ENCODE results near the gene SRSF8.

SRSF8 gene

GRCh38 chr11:95068549-95068948 lies 1.8 kb downstream of the SRSF8 start:
- DNase-seq (ENCODE audit: low read depth in 2 of 2) = peak; percentile 23

DNA sequence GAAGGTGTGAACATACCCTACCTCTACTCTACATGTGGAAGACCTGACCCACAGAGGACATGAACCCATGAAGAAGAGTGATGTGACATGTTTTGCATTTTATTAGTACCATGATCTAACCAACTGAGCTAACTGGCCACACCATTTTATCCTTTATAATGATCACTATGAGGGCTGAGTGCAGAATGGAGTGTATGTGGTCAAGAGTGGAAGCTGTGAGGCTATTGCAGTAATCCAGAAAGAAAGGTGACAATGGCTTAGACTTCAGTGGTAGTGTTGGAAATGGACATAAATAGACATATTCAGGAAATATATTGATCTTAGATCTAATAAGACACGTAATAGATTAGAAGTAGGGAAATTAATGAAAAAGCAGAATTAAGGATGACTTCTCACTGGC lies 3.8 kb downstream of the SRSF8 start:
- no peak for DNase-seq (ENCODE audit: low read depth in 2 of 2)

DNA sequence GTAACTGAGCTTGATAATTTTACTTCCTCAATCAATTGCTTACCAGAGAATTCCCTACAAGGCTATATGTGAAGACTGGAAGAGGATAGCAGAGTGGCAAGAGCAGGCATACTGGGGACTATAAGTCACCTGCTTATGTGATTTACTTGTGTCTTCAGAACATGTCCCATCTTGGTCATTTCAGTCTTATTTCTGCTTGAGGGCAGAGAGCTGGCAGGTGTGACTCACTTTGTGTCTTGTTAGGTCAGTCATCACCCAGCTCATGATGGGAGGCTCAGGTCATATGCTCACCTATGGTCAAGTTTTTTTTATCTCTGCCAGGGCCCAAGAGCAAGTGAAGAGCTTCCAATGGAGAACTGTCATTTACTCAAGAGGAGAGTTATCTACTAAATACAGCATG lies 6.2 kb downstream of the SRSF8 start:
- DNase-seq (ENCODE audit: low read depth in 2 of 2) = no peak

- no peak for DNase-seq (ENCODE audit: low read depth in 2 of 2)
Observed at GRCh38 chr11:95074792-95075563, 8.3 kb downstream of the SRSF8 start.

DNA sequence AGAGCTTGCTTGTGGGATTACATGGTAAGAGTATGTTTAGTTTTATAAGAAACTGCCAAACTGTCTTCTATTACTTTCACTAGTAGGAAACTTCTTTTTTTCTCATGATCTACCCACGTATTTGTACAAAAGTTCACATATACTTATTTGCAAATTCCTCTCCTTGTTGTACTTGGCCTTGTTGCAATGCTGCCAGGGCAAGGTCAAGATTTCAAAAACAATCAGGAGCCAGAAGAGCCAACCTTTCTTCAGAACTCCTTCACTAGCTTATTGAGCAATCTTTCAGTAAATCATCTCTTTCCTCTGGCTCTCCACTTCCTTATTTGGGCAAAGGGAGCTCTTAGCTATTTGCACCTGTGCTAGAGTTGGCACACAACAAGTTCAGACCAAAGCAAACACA lies 9.7 kb downstream of the SRSF8 start:
- DNase-seq (ENCODE audit: low read depth in 2 of 2) = no peak

DNA sequence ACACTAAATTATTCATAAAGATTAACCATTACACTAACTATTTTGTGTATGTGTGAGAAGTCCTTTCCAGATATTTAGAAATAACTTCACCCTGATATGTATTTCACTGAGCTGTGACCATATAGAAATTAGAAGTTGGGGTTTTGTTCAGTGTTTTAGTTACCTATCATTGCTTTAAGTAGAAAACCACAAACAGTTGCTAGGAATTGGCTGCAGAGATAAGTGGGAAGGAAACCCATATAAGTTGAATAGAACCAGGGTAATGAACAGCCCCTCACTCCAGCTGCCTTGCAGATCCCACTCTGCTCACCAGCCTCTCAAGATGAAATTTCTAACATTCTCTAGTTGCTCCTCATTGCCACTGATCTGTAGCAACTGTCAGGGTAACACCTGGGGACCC lies 10.3 kb downstream of the SRSF8 start:
- no peak for DNase-seq (ENCODE audit: low read depth in 2 of 2)

- no peak for DNase-seq (ENCODE audit: low read depth in 2 of 2)
Observed at GRCh38 chr11:95078526-95078925, 11.8 kb downstream of the SRSF8 start.

DNA sequence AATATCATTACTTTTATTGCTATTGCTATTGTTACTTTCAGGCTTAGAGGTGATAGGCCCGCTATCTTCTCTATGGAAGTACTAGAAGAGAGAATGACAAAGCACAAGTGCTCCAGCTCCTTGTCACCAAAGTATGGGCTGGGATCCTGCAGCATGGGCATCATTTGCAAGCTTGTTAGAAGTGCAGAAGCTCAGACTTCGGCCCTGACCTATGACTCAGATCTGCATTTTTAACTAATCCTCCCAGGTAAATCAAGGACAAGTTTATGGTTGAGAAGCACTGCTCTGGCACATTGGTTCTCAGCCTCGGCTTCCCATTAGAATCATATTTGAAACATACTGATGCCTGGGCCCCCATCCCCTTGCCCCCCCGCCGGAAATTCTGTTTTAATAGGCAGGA lies 14.3 kb downstream of the SRSF8 start:
- no peak for DNase-seq (ENCODE audit: low read depth in 2 of 2)

- DNase-seq (ENCODE audit: low read depth in 2 of 2) = no peak
Observed at GRCh38 chr11:95081412-95081811, 14.7 kb downstream of the SRSF8 start.

- DNase-seq (ENCODE audit: low read depth in 2 of 2) = no peak
Observed at GRCh38 chr11:95082576-95083001, 15.9 kb downstream of the SRSF8 start.

DNA sequence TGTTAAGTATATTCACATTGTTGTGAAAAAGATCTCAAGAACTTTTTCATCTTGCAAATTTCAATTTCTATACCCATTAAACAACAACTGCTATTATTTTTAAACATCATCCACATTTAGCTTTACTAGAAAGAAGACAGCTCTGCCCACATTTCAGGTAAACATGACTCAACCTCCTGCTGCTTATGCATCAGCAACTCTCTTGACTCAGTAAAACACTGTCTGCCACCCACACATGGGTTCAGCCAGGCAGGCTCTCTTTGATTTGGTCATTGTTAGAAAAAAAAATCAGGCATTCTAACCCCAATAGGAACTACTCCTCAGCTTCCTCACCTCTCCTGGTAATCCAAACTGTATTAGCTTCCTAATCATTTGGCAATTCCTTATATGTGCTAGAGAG lies 17.8 kb downstream of the SRSF8 start:
- no peak for DNase-seq (ENCODE audit: low read depth in 2 of 2)

DNA sequence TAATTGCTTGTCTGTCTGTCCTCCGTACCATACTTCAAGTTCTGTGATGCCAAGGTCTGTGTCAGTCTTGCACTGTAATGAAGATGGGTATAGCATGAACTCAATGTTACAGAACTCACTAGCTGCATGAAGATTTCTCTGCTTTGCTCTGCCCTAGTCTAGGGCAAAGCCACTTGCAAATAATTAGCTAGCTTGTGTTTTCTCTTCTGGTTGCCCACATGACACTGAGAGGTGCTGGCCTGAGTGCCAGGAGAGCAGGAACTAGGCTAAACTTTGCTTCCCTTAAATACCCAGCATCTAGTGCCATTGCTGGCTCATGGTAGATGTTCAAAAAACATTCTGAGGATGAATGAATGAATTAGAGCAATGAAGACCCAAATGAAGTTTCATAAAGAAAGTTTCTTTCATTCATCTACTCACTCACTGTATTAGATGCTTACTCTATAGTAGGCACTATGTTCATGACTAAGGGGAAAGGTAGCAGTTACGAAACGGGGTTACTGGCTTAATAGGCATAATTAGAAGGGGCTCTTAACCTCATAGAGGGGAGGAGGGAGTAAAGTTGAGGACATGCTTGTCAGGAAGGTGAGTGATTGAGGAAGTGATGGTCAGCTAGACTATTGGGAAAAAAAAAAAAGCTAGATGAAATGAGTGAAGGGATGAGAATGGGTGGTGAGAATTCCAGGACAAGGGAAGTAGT lies 18.5 kb downstream of the SRSF8 start:
- DNase-seq (ENCODE audit: low read depth in 2 of 2) = no peak

DNA sequence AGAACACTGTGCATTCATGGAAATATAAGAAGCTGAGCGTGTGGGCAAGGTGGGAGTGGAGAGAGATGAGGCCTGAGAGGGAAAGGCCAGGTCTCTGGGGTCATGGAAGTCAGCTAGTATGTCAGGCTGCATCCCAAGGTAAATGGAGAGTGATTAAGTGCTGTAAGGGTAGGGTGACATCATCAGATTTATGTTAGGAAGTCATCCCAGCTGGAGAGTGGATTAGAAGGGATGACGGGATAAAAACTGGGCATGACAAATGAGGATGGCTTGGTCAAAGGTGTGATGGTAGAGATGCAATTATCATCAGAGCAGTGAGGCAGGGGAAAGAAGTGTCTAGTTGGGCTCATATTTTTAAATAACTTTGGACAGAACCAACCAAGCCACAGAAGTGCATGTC lies 19.4 kb downstream of the SRSF8 start:
- DNase-seq (ENCODE audit: low read depth in 2 of 2) = no peak

GRCh38 chr11:95086836-95087570 lies 20.3 kb downstream of the SRSF8 start:
- no peak for DNase-seq (ENCODE audit: low read depth in 2 of 2)

- DNase-seq (ENCODE audit: low read depth in 2 of 2) = no peak
Observed at GRCh38 chr11:95088946-95089619, 22.4 kb downstream of the SRSF8 start.

GRCh38 chr11:95089620-95090542 lies 23.2 kb downstream of the SRSF8 start, which contains the start of gene ENDOD1:
Gene ENDOD1, plus strand, starts transcription at chr11:95089846. Its CDS starts 82 bp downstream, at chr11:95089928.
- DNase-seq (ENCODE audit: low read depth in 2 of 2) = peak; percentile 64 to 66

DNA sequence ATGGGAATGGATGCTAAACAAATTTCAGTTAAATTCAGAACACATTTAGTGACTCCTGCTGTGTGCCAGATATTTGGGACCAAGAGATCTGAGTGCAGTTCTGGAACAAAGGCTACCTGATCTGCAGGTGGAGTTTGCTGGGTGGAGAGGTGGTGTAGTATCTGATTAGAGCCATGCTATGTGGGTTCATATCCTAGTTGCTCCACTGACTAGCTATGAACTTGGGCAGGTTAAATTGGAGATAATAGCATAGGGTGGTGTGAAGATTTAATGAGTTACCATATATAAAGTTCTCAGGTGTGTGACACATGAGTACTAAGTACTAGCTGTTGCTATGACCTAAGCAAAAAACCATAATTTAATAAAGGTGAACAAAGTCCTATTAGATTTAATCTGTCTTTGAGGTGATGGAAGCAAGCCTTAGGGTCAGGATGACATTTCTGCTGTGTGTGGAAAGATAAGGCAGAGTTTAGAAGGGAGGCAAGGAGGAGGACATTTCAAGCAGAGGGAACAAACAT lies 25.0 kb downstream of the SRSF8 start:
- no peak for DNase-seq (ENCODE audit: low read depth in 2 of 2)

- DNase-seq (ENCODE audit: low read depth in 2 of 2) = no peak
Observed at GRCh38 chr11:95092549-95093324, 26.0 kb downstream of the SRSF8 start.

DNA sequence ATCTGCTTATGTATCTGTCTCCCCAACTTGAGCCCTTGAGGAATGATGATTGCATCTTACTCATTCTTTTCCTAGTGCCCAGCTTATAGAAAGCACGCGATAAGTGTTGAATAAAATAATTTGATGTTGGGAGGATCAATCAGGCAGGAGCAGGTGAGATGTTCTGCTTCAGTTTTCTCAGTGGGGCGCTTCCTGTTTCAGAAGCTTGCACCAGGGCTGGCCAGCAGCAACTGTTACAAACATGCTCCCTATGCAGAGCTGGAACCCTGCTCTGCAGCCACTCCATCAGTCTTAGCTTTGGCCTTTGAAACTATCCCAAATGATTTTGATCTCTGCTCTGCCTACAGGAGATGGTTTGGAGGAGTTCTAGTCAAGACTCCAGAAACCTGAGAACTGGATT lies 26.8 kb downstream of the SRSF8 start:
- DNase-seq (ENCODE audit: low read depth in 2 of 2) = no peak
